AG04449 (cell line): ENCODE results near the gene HIPK2.

Experiments used
- CTCF ChIA-PET: fragments of 350-600 bp; formaldehyde crosslinking; extraction: SDS; loops from one replicate; lab custom pipeline; 2021; ENCODE audit warnings: antibody characterized with exemption; lab: Yijun Ruan, JAX
- POLR2A ChIA-PET: fragments of 400-600, 350-600 bp; formaldehyde crosslinking; extraction: SDS; loops from one replicate; lab custom pipeline; 2020; ENCODE audit warnings: antibody characterized with exemption, inconsistent platforms; lab: Yijun Ruan, JAX
- DNase-seq: peaks from one replicate; pipeline ENCODE4 v3.0.0-alpha.2; 2010; ENCODE audit warnings: low read depth, low spot score
- H3K4me3 ChIP-seq: 2 replicates; pipeline ENCODE4 v1.5.1; 2011; ENCODE audit warnings: low read depth, mild to moderate bottlenecking, control low read depth, low read length
- TF ChIP-seq, protein P1 (sequence below): IDR thresholded peaks from one replicate; pipeline ENCODE4 v1.5.1; 2011; ENCODE audit warnings: mild to moderate bottlenecking, moderate library complexity, low read length, control low read depth, inconsistent platforms; ENCODE audit not compliant: insufficient read depth; ENCODE audit errors: missing control alignments

Gene HIPK2

DNA sequence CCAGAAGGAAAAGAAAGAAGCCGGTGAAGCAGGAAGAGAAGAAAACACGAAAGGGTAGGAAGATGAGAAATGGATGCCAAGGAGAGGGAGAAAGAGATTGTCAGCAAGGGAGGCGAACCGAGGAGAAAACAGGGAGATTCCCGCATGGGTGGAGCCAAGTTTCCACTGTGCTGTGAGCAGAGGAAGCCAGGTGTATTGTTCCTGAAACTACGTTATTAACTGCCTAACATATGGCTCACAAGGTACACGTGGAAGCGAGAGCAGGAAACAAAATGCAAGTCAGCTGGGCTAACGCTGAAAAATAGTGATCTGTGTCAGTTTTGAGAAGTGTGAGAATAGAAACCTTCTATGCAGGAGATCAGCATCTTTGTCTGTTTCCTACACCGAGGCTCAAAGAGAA, 20.4 kb upstream of the HIPK2 start:
- ChIA-PET CTCF (interaction anchor here (1.1 to 2.1 kb wide), 2 partner anchors 15 to 207 kb away, joined by 3 to 4 read pairs; no protein-coding TSS in a partner anchor), POLR2A (no interaction called here)
- no peak overlapping the region for H3K4me3 ChIP-seq
- DNase-seq: no peak
- TF ChIP-seq, protein P1, sequence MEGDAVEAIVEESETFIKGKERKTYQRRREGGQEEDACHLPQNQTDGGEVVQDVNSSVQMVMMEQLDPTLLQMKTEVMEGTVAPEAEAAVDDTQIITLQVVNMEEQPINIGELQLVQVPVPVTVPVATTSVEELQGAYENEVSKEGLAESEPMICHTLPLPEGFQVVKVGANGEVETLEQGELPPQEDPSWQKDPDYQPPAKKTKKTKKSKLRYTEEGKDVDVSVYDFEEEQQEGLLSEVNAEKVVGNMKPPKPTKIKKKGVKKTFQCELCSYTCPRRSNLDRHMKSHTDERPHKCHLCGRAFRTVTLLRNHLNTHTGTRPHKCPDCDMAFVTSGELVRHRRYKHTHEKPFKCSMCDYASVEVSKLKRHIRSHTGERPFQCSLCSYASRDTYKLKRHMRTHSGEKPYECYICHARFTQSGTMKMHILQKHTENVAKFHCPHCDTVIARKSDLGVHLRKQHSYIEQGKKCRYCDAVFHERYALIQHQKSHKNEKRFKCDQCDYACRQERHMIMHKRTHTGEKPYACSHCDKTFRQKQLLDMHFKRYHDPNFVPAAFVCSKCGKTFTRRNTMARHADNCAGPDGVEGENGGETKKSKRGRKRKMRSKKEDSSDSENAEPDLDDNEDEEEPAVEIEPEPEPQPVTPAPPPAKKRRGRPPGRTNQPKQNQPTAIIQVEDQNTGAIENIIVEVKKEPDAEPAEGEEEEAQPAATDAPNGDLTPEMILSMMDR: no peak

DNA sequence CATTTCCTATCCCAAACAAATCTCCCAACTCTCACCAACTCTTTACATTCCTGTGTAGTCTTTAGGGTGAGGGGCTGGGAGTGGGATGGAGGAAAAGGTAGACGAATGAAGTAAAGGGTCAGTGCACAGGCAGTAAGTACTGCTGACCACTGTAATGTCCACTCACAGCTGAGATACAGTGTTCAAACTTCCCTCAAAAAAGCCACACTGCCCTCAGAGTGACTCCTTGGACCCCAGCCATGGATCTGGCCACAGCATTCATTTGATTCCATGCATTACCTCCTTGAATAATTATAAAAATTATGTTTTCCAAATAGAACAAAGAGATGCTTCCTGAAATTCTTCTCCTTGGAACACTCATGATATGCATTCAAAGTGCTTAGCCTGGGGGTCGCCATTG, 19.8 kb upstream of the HIPK2 start:
- CTCF ChIA-PET: interaction anchor here (1.1 to 2.1 kb wide), 3 partner anchors 14 to 208 kb away, joined by 3 to 4 read pairs (median 3); no protein-coding TSS in a partner anchor

DNA sequence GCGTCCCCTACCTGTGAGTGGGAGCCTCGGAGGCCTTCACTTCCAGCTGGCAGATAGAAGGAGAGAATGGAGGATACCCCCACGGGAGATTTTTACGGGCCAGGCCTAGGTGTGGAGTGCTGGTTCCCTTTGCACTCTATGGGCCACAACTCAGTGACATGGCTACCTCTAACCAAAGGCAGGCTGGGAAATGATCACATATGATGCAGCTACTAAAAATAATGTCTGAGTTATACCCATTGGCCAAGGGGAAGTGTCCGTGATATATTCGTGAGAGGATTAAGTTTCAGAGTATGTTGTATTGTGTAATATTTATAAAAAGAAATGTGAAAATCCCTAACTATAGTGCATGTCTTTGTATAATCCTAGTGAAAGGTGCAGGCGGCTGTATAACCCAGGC, 13.5 kb upstream of the HIPK2 start:
- no peak for DNase-seq
- CTCF ChIA-PET: no interaction called here
- POLR2A ChIA-PET: no interaction called here

More for the DNA sequence above, 19.8 kb upstream of the HIPK2 start:
- no peak for DNase-seq
- no peak overlapping the region for H3K4me3 ChIP-seq
- POLR2A ChIA-PET: no interaction called here
- TF ChIP-seq, protein P1: no peak

DNA sequence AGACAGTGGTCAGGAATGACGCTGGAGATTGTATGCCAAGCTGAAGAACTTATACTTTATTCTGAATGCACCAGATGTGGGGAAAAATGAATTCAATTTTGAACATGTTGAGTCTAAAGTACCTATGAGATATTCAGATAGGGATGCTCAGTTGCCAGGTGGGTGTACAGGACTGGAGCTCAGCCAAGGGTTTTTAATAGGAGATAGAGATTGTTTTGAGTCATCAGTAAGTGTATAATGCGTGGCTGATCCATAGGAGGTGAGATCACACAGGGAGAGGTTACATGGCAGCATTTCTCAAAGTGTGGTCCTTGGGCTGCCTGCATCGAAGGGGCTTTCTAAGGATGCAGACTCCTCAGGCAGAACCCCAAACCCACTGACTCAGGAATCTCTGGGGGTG, 6.8 kb upstream of the HIPK2 start:
- no peak overlapping the region for H3K4me3 ChIP-seq

More for the DNA sequence above, 13.5 kb upstream of the HIPK2 start:
- TF ChIP-seq, protein P1: no peak
- H3K4me3 ChIP-seq: no peak overlapping the region

DNA sequence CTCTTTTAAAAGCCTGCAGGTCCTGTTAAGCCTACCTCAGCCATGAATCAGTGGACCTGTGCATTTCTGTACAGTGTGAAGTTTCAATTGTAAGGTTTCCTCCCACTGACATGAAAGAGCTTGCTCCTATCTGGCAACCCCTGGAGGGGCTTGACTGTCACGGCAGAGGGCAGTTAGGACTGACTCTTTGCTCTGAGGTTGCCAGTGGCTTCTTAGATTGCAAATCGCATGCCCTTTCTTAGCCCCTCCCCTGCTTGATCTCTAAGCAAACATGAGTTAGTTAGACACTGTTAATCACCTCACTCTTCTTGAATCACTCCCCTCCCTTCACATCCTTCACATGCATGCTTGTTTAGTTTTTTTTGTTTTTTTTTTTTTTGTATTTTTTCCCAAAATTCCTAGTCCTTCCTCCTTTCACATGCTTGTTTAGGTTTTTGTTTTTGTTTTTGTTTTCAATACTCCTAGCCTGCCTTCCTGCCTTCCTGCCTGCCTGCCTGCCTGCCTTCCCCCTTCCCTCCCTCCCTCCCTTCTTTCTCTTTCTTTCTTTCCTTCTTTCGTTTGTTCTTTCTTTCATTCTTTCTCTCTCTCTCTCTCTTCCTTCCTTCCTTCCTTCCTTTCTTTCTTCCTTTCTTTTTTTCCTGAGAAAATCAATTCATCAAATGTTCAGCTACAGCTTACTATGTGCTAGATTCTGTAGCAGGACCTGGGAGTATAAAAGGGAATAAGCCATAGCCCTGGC, 6.0 kb upstream of the HIPK2 start:
- H3K4me3 ChIP-seq: no peak overlapping the region
- TF ChIP-seq, protein P1: no peak
- POLR2A ChIA-PET: no interaction called here
- DNase-seq: no peak
- CTCF ChIA-PET: interaction anchor here (0.8 to 1.9 kb wide), 5 partner anchors 14 to 219 kb away, joined by 3 to 5 read pairs (median 4); no protein-coding TSS in a partner anchor

More for the DNA sequence above, 6.8 kb upstream of the HIPK2 start:
- DNase-seq: no peak
- CTCF ChIA-PET: interaction anchor here (1.1 to 1.9 kb wide), 3 partner anchors 139 to 218 kb away, joined by 3 to 5 read pairs (median 5); no protein-coding TSS in a partner anchor
- POLR2A ChIA-PET: no interaction called here
- TF ChIP-seq, protein P1: no peak

DNA sequence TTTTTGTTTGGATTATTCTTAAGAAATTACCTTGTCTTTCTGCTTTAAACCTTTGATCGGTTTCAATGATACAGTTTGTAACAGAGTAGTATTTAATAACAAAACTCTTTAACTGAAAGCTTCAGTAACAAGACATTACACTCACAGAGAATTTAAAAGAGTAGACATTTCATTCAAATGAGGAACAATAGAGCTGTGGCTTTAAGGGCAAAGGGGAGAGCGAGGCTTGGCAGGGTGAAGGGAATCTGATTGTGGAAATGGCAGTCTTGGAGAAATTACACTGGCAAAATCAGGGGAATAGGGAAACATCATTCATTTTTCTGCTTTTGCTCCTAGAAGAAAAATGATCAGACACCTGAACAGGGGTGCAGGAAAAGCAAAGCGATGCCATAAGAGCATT, 5.1 kb upstream of the HIPK2 start:
- no peak overlapping the region for H3K4me3 ChIP-seq
- TF ChIP-seq, protein P1: no peak
- ChIA-PET POLR2A (no interaction called here), CTCF (interaction anchor here (0.8 to 1.9 kb wide), 5 partner anchors 15 to 220 kb away, joined by 3 to 5 read pairs (median 3); no protein-coding TSS in a partner anchor)
- no peak for DNase-seq
